ENCODE results near the gene AMN1.
A peak's percentile ranks its signal among the peaks of the same experiment; 100 is the strongest.
"Not testable (repeated sequence)": the region's sequence is repeated elsewhere in the genome, so short reads cannot be mapped to it uniquely, and the experiment has no call there.

Gene AMN1

GRCh38 chr12:31728917-31729640, at the start of gene AMN1:
Gene AMN1, minus strand, starts transcription at chr12:31729021. Its CDS starts 13 bp downstream, at chr12:31729008.
- peak; percentile 96 for DNase-seq (ENCODE audit: low read depth in 1 of 2, low spot score in 1 of 2)

- DNase-seq (ENCODE audit: low read depth in 1 of 2, low spot score in 1 of 2), result no peak
Observed at GRCh38 chr12:31773867-31774266, 45.0 kb upstream of the AMN1 start.

GRCh38 chr12:31773223-31773750, 44.5 kb upstream of the AMN1 start:
- no peak for DNase-seq (ENCODE audit: low read depth in 1 of 2, low spot score in 1 of 2)

- no peak for DNase-seq (ENCODE audit: low read depth in 1 of 2, low spot score in 1 of 2)
Observed at GRCh38 chr12:31772685-31773222, 43.9 kb upstream of the AMN1 start.

- no peak for DNase-seq (ENCODE audit: low read depth in 1 of 2, low spot score in 1 of 2)
Observed at GRCh38 chr12:31772186-31772585, 43.4 kb upstream of the AMN1 start.

GRCh38 chr12:31768046-31768445, 39.2 kb upstream of the AMN1 start:
- no peak for DNase-seq (ENCODE audit: low read depth in 1 of 2, low spot score in 1 of 2)

- DNase-seq (ENCODE audit: low read depth in 1 of 2, low spot score in 1 of 2), result no peak
Observed at GRCh38 chr12:31765931-31766330, 37.1 kb upstream of the AMN1 start.

- no peak for DNase-seq (ENCODE audit: low read depth in 1 of 2, low spot score in 1 of 2)
Observed at GRCh38 chr12:31759632-31760459, 31.0 kb upstream of the AMN1 start.

GRCh38 chr12:31758297-31758696, 29.5 kb upstream of the AMN1 start:
- not testable (repeated sequence) for DNase-seq (ENCODE audit: low read depth in 1 of 2, low spot score in 1 of 2)

GRCh38 chr12:31756977-31757420, 28.2 kb upstream of the AMN1 start:
- no peak for DNase-seq (ENCODE audit: low read depth in 1 of 2, low spot score in 1 of 2)

- no peak for DNase-seq (ENCODE audit: low read depth in 1 of 2, low spot score in 1 of 2)
Observed at GRCh38 chr12:31752450-31752849, 23.6 kb upstream of the AMN1 start.

GRCh38 chr12:31751085-31751484, 22.3 kb upstream of the AMN1 start:
- DNase-seq (ENCODE audit: low read depth in 1 of 2, low spot score in 1 of 2), result no peak

GRCh38 chr12:31750747-31751039, 21.9 kb upstream of the AMN1 start:
- DNase-seq (ENCODE audit: low read depth in 1 of 2, low spot score in 1 of 2), result no peak

- peak in 1 of 2 donors; percentile 20 for DNase-seq (ENCODE audit: low read depth in 1 of 2, low spot score in 1 of 2)
Observed at GRCh38 chr12:31749024-31749704, 20.3 kb upstream of the AMN1 start.

GRCh38 chr12:31745242-31745641, 16.4 kb upstream of the AMN1 start:
- DNase-seq (ENCODE audit: low read depth in 1 of 2, low spot score in 1 of 2), result no peak

- not testable (repeated sequence) for DNase-seq (ENCODE audit: low read depth in 1 of 2, low spot score in 1 of 2)
Observed at GRCh38 chr12:31744363-31744762, 15.5 kb upstream of the AMN1 start.

- no peak for DNase-seq (ENCODE audit: low read depth in 1 of 2, low spot score in 1 of 2)
Observed at GRCh38 chr12:31742891-31743290, 14.1 kb upstream of the AMN1 start.

- no peak for DNase-seq (ENCODE audit: low read depth in 1 of 2, low spot score in 1 of 2)
Observed at GRCh38 chr12:31740628-31741027, 11.8 kb upstream of the AMN1 start.

GRCh38 chr12:31737763-31738162, 8.9 kb upstream of the AMN1 start:
- DNase-seq (ENCODE audit: low read depth in 1 of 2, low spot score in 1 of 2), result no peak

GRCh38 chr12:31737345-31737744, 8.5 kb upstream of the AMN1 start:
- DNase-seq (ENCODE audit: low read depth in 1 of 2, low spot score in 1 of 2), result no peak

GRCh38 chr12:31736472-31736871, 7.7 kb upstream of the AMN1 start:
- peak; percentile 26 to 41 for DNase-seq (ENCODE audit: low read depth in 1 of 2, low spot score in 1 of 2)
